Activated naive CD4-positive, alpha-beta T cell treated with Interleukin-2 at 50 U/mL for 16 hours (primary cell): ENCODE data around the gene GREB1.

ENCODE experiments used
- DNase-seq: peaks from one replicate; pipeline ENCODE4 v3.0.0-alpha.2; 2020

Gene GREB1

DNA sequence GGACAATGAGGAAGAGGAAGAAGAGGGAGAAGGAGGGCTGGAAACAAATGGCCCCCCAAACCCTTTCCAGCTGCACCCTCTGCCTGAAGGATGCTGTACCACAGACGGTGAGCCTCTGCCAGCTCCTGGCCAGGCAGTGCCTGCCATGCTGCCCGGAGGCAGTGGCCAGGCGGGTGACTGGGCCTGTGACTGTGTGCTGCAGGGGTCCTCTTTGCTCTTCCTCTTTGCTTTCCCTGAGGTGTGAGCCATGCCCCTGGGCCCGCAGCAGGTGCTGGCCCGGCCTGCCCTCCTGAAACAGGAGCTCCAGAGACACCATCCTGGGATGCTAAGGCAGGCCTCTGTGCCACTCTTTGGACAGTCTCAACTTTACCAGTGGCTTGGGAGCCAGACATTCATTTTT lies 28.6 kb downstream of the GREB1 start:
- DNase-seq, result no peak

DNA sequence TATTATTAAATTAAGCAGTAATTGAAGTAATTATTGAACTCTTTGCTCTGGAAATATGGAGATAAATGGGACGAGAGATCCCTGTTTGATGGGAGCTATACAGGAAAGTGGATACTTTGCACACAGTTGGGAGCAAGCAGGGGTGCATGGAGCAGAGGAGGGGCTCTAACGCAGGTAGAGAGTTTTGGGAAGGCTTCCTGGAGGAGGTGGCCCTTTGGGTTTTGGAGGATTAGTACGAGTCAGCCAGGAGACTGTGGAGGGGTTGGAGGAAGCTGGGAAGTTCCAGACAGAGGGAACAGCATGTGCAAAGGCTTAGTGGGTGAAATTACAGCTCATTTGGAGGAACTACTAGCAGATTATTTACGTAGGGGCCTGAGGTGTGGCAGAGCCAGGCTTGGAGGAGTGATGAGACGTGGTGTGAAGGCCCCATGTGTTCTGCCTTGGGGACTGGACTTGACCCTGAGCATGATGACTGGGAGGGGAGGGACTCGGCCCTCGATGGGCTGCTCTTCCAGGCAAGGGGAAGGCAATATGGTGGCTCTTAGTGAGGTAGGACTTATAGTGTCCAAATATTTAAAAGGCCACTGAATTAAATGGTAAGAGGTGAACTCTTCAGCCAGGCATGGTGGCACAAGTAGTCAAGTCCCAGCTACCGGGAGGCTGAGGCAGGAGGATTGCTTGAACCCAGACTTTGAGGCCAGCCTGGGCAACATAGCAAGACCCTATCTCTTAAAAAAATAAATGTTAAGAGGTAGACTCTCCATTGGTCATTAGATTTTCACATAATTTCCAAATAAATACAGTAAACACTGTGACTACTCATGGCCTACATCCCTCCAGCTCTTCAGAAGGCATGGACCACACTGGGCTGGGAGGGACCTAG lies 30.2 kb downstream of the GREB1 start:
- no peak for DNase-seq

DNA sequence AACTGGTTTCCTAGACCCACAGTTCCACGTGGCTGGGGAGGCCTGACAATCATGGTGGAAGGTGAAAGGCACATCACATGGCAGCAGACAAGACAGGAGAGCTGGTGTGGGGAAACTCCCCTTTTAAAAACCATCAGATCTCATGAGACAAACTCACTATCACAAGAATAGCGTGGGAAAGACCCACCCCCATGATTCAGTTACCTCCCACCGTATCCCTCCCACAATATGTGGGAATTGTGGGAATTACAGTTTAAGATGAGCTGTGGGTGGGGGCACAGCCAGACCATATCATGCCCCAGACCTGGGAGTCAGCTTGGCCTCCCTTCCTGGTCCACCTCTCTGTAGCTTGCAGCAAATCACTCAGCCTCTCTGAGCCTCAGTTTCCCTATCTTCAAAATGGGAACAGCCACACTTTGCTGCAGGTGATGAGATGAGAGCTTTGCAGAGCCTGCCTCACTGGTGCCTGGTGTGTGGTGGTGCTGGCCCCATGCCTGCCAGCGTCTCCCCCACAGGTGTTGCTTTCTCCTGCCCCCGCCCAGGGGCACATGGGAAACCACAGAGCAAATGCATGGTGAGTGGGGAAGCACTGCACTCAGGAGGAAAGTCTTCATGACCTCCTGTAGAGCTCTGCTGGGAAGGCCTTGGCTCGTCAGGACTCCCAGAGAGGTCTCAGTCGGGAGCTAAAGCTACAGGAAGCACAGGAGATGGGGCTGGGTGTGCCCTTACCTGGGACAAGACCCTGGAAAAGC lies 31.1 kb downstream of the GREB1 start:
- no peak for DNase-seq

DNA sequence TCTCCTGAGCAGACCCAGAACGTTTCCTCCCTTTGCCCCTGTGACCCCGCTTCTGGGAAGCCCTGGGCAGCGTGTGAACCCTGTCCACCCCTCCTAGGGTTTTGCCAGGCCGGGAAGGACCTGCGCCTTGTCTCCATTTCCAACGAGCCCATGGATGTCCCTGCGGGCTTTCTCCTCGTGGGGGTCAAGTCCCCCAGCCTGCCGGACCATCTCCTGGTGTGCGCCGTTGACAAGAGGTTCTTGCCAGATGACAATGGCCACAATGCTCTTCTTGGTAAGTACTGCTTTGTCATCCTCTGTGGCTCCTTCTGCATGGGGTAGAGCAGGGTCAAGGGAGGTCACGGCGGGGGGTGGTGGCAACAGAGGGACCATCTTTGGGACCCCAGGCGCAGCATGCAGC lies 32.5 kb downstream of the GREB1 start:
- no peak for DNase-seq

DNA sequence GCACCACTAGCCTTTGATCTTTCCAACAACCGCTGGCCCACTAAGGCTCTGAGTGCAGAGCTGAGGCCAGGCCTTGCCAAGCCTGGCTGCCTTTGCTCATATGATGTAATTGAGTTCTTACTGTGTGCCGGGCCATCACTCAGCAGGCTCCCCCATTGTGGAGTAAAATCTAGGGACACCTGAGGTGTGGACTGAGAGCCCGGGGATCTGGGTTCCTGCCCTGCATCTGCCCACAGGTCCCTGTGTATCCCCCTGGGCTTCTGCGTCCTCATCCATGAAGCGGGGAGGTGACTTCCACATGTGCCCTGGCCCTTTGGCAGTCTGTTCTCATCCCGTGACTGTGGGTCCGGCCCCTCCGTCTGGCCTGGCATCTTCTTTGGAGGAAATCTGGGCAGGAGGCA lies 33.8 kb downstream of the GREB1 start:
- no peak for DNase-seq

DNA sequence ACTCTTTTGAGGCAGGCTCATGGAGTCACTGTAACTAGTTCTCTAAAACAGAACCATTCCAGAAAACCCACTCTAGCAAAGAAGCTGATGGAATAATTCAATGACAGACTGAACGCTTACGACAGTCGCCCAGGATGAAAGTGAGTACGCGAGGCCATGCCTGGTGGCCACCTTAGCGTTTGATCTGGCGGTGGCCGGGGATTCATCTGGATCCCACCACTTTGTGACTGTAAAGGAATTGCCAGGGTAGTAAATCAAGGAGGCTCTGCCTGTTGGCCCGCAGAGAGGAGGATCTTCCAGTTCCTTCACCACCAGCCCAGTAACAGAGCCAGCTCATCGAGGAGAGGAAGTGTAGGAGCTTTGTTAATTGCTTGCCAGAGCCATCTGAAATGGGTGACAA lies 34.6 kb downstream of the GREB1 start:
- DNase-seq, result no peak

DNA sequence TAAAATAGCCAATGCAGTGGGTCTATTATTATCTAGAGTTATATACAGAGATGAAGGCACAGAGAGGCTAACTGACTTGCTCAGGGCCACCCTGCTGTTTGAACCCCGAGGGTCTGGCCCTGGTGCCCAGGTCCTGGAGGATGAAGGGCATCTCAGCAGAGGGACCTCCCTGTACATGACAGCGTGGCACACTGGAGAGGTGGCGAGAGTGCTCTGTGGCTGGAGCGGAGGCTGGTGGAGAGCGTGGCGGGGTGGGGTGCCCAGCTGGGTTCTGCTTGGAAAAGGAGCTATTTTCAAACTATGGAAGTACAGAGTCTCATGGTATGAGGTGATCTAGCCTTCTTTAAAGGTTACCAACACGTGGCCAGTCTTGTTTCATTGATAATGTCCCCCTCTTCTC lies 35.8 kb downstream of the GREB1 start:
- no peak for DNase-seq

DNA sequence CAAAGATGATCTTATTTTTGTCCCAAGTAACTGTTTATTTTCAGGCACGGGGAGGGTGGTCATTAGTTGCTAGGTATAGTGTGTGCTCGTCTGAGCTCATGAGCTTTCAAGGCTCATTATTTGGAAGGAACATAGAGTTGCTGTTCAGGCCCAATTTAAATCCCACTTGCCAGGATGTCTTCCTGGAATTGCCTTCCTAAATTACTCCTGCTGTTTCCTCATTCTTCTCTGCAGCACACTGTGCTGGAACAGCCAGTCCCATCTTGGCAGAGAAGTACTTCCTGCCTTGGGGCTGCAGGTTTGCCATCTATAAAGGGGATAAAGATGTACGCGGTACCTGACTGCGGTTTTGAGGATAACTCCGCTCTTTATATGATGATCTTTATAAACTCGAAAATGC lies 37.3 kb downstream of the GREB1 start:
- no peak for DNase-seq

DNA sequence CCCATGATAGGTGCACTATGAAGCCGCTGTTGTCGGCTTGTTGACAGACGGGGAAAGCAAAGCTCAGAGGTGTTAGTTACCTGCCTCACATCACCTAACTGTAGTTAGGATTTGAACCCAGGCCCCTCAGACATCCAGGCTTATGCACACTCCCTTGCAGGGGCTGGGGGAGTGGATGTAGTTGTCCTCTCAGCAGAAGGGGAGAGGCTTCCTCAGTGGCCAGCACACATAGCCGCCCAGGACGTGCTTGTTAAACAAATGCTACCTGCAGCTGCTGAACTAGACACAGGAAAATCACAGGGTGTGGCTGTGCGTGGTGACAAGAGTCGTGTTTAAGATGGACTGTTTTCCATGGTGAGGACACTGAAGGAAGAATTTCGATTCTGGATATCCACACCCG lies 39.2 kb downstream of the GREB1 start:
- DNase-seq, result no peak

DNA sequence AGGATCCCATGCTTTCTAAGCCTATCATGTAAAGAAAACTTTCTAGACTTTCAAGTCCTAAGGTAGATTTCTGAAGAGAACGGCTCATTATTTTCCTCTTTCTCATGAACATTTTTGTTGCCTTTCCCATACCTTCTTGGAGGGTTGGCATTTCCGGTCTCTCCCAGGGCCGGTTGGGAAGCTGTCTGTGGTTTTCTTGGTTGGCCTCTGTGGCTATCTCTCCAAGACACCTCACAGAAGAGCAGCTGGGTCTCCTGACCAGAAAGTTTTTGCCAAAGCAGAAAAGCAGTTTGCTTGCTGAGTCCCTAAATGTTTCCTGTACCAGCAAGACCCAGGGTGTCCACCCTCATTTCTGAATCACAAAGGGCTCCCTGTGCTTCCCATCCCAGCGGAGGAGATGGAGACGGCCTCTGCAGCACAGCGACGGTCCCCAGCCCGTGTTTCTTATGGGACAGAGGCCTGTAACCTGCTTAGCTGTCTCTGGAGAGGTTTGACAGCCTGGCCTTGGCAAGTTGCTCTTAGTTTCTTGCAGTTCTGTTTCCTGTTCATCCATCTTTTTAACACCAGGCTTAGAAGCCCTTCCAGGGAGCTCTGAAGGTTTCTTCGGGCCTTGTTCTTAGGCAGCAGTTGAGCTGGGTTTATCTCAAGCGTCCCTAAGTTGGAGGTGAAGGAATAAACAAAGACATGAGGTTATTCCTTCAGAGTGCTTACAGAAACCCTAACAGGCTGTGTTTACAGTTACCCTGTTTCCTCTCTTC lies 39.8 kb downstream of the GREB1 start:
- no peak for DNase-seq

DNA sequence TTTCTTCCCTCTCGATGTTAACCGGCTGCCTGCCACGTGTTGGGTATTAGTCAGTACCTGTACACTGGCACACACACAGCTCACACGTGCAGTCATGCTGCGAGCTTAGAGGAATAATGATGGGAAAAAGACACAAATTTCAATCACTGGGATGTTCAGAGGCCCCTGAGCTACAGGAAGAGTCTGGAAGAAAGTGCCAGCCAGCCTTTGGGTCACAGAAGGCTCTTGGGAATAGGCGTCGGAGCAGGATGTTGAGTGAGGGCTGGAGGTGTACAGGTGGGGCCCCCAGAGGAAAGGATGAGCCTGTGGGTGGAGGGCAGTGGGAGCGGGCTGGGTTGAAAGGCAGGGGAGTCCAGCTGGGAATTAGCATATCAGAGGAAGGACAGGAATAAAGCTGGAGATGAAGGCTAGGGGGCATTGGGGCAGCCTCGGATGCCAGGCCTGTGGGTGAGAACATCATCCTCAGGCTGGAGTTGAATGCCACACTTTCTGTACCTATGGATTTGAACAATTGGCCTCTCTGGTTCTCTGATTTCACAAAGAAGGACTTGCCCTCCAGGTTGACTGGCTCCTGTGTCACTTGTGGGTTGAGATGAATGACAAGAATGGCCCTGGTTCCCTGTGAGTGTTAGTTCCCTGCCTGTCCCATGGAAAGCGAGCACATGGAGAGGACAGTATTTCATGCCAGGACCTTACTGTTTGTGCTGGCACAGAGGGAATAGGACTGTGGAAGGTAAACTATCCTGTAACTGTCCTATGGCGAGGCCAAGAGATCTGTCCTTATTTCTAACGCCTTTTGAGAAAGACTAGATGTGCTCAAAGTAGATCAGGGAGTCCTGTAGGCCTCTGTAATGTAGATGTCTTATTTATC lies 40.6 kb downstream of the GREB1 start:
- DNase-seq, result no peak

DNA sequence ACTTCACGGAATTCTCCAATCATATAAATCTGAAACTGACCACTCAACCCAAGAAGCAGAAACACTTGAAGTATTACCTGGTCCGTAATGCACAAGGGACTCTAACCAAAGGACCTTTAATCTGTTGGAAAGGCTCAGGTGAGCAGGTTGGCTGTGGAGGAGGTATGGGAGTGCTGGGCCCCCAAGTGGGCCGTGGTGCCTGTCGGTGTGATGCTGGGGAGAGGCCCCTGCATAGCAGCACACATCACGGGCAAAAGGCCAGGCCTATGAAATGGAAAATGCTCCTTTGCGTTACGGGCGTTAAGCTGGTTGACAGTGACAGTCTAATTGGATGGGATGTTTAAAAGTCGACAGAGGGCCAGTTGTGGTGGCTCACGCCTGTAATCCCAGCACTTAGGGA lies 42.6 kb downstream of the GREB1 start:
- no peak for DNase-seq

DNA sequence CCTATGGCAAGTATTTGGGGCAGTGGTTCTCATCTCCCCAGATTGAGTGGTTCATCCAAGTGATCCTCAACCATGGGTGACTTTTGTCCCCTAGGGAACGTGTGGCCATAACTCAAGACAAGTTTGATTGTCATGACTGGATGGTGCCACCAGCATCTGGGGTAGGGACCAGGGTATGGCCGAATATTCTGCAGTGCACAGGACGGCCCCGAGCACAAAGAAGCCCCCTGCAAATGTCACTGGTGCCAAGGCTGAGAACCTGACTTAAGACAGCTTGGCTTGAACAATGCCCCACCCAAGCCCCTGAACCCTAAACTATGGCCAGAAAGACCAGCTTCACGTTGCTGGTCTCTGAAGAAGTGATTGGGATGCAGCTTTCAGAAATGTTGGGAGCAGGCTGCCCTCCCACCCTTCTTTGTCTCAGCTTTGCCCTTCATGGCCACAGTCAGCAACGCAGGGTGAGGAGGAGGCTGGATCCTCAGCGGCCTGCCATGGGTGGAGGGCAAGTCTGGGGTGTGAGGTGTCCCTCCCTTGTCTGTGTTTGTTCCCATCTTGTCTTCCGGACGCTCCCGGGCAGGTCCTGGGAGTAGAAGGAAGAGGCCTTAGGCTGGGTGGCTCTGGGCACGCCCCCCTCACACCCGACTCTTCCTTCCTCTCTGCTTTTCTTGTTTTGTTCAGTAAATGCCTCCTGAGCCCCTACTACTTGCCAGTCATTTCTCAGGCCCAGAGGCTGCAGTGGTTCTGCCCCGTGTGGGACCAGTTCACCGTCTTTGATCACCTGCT lies 43.4 kb downstream of the GREB1 start:
- no peak for DNase-seq

DNA sequence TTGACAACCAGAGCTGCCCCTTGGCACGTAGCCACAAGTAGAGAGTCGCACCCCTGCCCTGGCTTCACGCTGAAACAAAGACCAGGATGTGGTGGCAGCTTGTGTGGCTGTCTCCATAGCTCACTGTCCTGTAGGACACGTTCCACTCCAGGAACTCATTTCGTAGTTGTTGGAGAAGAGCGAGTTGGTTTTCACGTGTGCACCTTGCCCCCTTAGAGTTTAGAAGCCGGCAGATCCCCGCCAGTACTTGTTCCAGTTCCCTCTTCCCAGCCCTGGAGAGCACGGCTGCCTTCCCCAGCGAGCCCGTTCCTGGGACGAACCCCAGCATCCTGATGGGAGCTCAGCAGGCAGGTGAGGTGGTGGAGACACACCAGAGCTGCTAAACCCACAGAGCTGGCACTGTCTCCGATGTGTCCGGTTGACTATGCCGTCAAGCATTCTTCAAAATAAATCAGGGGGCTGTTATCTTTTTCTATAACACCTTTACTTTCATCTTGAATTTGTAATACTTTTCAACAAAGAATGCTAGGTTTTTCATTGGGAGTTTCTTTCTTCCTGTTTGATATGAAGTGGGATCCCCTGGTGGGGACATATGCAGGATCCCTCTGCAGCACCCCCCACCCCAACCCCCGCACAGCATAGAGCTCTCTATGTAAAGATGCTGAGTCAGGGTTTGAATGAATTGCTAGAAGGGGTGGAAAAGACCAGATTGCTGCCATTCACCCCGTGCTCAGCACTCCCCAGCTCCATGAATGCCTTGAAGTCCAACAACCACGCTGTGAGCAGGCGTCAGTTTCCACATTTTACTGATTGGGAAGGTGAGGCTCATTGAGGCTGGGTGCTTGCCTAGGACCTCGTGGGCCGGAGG lies 44.5 kb downstream of the GREB1 start:
- no peak for DNase-seq

DNA sequence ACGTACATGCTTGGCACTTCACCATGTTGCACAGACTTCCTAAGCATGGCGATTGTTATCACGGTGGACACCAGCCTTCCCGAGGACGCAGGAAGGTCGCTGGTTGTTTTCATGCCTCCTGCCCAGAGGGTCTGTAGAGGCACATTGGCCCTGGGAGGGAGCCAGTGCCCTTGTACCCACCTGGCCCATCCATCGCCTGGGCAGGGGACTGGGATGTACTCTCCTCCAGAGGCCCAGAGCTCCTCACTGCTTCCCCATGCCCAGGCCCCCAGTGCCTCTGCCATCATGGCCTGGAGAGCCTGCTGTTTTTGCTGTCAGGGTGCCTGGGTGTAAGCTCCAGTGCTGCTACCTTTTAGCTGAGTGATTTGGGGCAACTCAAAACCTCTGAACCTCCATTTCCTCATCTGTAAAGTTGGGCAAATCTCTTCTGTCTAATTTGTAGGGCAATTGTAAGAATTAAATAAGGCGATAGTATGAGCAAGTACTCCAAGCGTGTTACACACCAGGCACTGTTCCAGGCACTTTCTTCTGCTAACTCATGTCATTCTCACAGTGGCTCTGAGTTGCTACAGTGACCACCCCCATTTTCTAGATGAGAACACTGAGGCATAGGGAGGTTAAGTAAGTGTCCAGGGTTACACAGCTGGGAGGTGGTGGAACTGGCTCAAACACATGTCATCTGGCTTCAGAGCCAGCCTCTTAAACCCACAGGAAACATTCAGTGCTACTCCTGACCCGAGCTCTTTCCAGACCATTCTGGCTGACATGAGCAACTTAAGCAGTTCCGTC lies 45.3 kb downstream of the GREB1 start:
- no peak for DNase-seq

DNA sequence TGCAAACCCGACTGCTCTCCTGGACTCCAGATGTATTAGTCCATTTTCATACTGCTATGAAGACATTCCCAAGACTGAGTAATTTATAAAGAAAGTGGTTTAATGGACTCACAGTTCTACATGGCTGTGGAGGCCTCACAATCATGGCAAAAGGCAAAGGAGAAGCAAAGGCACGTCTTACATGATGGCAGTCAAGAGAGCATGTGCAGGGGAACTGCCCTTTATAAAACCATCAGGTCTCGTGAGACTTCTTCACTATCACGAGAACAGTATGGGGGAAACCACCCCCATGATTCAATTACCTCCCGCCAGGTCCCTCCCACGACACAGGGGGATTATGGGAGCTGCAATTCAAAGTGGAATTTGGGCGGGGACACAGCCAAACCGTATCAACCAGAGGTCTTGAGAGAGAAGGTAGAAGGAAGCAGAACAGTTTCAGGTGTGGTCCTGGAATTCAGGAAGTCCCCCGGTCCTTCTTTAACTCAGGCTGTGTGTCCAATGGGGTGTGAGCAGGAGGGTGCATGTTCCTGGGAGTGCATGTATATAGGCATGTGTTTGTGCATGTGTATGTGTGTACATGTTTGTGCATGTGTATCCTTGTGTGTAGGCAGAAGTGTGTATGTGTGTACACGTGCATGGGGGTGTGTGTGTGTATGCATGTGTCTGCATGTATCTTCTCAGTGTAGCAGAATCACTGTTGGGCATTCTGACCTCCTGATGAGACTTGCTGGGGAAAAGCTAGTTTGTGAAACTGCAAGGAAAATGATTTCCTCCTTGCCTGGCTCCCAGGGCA lies 46.2 kb downstream of the GREB1 start:
- no peak for DNase-seq

DNA sequence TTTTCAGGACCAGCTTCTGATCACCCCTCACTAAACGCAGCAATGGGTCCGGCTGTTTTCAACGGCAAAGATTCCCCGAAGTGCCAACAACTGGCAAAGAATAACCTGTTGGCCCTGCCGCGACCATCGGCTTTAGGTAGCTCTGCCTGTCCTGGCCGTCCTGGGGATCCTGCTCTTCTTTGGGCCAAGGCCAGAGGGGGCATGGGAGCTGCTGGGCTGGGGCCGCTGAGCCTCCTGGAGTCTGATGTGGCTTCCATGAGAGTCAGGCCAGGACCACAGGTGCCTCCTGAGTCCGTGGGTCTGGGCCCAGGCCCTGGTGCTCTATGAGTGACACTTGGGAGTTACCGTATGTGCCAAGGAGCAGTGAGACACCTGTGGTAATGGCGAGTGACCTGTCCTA lies 46.9 kb downstream of the GREB1 start:
- no peak for DNase-seq

DNA sequence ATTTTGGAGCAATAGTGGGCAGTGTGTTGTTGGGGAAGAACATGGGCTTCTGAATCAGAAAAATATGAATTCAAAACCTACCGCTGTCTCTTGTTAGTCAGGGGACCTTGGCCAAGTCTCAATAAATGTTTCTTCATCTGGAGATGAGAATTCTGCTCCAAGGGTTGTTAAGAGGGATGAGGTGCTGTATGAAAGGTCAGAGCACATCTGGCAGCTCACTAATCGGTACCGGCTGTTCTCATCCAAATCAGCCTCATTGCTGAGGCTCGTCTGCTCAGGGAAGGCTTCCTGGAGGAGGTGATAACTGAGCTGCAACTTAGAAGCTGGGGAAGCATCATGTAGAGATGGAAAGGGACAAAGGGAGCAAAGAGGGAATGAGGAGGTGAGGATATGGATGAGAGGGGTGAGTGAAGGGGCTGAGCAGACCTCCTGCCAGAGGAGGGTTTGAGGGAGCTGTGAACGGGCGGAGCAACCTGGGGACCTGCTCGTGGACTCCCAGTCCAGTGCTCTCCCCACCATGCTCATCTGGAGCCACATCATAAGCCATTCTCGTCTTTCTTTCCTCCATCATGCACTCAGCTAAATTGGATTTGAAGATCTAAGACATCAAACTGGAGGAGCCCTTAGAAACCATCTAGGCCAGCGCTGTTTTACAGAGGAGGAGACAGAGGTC lies 47.4 kb downstream of the GREB1 start:
- no peak for DNase-seq
